Non-pigmented ciliary epithelial cell (primary cell): ENCODE data around the gene AOX1.
"Not testable (repeated sequence)": the region's sequence is repeated elsewhere in the genome, so short reads cannot be mapped to it uniquely, and the experiment has no call there.

ENCODE experiments used
- DNase-seq: peaks from one replicate; pipeline ENCODE4 v3.0.0-alpha.2; 2010; ENCODE audit warnings: low read depth

Gene AOX1

DNA sequence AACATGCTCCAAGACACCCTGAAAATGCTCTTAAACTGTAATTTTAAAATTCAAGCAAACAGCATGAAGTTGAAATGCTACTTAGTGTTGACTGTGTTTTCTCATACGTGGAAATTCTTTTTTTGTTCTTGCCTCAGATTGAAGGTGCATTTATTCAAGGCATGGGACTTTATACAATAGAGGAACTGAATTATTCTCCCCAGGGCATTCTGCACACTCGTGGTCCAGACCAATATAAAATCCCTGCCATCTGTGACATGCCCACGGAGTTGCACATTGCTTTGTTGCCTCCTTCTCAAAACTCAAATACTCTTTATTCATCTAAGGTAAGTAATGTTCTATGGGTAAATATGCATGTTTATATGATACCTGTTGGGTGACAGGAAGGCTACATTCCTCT lies 82.7 kb downstream of the AOX1 start:
- DNase-seq, result no peak

DNA sequence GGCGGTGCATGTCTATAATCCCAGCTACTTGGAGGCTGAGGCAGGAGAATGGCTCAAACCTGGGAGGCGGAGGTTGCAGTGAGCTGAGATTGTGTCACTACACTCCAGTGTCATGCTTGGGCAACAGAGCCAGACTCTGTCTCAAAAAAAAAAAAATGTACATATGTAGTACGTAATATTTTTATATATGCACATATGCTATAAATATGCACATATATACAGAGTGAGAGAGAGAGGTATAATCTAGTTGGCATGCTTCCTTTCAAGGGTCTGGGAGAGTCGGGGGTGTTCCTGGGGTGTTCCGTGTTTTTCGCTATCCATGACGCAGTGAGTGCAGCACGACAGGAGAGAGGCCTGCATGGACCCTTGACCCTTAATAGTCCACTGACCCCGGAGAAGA lies 83.5 kb downstream of the AOX1 start:
- no peak for DNase-seq

DNA sequence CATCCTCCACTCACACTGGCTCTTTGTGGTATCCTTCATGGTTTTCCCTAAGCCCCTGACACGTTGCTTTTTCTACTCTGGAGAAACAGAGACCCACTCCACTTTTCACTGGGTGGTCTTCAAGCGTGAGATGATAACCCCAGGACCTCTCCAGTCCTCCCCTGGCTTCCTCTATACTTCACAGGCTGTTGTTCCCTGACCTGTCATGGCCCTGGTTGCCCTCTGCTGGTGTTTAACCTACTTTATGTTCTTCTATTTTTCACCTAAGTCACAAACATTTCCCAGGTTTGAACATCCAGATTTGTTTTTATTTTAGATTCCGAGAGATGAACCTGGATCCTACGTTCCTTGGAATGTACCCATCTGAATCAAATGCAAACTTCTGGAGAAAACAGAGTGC lies 84.5 kb downstream of the AOX1 start:
- no peak for DNase-seq

DNA sequence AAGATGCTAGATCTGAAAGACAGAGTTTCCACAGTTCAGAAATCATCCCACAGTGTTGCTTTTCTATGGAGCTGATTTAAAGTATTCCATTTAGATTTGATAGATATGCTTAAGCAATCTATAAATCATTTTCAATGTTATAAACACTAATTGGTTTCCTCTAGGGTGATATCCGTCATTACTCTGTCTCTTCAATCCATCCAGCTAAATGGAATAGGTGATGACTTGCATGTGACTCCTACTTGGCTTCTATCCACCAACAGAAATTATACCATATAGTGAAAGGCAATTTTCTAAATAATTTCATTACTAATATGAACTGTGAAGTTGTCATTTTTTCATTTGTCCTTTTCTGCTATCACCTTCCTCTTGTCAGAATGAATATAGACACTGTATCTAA lies 84.9 kb downstream of the AOX1 start:
- DNase-seq, result no peak

DNA sequence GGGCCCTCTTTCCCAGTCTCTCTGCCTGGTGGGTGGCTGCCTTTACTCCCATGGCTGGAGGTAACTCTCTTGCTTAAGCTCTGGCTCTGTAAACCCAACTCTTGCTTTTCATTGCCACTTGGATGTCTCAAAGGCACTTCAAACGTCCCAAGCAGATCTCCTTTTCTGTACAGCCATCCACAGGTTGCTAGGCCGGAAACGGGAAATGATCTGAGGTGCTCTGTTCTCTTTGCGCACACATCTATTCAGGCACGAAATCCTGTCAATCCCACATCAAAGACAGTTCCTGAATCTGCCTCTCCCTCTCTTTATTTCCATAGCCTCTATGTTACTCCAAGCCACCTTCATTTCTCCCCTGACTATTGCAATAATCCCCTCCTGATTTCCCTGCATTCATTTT lies 87.4 kb downstream of the AOX1 start:
- no peak for DNase-seq

DNA sequence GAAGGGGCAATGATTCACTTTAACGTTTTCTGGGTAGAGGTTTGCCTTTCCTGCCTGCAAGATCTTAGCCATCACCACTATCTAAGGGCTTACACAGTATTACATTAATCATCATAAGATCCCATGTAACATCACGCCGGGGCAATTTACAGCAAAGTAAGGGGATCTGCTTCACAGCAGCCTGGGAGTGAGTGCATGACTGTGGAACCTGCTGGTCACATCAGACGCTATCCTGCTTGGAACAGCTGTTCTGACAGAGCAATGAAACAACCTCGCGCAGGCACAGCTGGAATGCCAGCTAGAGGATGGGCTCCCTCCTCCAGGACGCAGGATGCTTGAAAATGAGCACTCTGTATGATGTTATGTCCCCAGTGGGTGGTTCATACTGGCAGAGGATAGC lies 89.0 kb downstream of the AOX1 start:
- no peak for DNase-seq

DNA sequence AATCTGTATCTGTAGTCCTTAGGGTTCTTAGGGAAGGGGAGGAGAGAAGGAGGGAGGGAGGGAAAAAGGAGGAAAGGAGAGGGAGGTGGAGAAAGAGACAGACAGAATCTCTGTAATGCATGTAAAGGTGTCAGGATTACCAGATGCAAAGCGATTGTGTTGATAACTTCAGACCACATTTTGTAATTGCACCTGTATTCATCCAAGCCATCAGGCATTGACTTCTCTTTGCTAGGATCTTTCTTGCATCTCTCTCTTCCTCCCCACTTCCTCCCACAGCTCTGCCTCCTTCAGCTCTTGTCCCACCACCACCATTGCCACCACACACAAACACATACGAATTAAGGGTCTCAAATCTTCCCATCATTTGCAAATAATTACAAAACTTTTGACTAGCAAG lies 91.4 kb downstream of the AOX1 start:
- DNase-seq, result no peak

DNA sequence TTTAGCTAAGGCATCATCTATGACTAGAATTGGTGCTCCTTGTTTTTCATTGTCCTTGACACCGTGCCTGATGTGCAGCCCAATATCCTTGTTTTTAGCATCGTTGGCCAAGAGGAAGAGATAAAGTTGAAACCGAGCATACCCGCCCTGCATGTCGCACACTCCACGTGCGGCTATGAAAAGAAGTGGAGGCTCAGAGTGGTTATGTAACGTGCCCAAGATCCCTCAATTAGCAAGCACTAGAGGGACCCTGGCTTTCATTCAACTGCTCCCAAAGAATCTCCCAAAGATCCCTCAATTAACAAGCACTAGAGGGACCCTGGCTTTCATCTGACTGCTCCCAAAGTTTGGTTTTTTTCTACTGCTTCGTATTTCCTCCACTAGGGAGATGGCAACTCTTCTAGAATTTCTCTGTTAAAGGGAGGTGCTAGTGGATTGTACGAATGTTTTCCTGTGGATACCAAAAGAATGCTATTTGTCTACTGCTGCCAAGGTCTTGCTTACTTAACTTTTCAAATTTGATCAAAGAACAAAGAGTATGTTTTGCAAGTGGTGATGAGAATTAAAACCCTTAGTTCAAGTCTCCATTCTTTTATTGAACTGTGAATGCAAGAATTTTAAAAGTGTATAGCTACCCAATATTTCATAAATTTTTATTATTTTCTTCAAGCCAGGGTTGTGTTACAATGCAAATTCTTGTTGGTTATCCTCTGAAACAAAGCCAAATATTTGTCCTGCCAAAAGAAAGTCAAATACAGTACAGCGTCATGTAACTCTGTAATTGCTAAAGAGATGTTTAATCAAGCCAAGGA lies 92.1 kb downstream of the AOX1 start:
- no peak for DNase-seq

DNA sequence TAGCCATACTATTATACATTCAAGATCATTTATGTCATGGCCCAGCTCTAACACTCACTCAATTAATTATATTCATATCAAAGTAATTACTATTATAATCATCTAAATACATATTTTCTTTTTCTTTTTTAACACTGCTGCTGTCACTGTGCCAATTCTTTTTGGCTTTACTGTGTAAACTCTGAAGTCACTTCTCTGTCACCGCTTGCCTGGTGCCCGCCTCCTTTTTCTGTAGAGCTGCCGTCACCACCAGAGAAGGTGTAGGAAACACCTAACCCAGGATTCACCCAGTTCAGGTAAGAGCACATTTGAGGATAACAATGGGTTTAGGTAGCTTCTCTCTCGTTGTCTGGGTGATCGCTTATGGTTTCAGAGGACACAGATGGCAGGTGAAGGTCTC lies 93.3 kb downstream of the AOX1 start:
- no peak for DNase-seq

DNA sequence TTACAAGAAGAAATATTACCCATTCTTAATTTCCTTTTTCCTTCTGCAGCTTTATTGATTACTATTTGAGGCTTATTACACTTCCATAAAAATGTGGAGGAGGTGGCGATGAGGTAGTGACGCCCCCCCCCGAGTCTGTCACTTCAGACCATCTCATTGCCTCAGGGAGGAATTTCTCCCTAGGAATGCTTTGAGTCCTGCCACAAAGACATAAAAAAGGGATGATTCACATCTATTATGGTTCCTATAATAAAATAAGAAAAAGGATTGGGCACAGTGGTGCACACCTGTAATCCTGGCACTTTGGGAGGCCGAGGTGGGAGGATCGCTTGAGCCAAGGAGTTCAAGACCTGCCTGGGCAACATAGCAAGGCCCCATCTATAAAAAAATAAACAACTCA lies 93.7 kb downstream of the AOX1 start:
- no peak for DNase-seq

DNA sequence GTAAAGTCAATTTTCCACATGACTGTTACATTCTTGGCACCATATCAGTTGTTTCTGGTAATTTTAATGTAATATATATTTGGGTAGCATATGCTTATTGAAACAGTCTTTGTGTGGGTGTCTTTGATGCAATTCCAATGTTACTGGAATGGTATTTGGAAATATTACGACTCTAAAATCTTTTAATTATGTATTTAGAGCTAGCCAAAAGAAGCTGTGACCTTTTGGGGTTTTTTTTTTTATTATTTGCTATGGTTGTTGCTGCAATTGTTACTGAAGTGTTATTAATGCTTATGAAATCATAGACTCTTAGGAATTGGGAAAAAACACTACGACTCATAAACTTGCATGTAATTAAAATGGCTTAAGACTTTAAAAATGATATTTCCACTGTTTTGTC lies 95.9 kb downstream of the AOX1 start:
- no peak for DNase-seq

DNA sequence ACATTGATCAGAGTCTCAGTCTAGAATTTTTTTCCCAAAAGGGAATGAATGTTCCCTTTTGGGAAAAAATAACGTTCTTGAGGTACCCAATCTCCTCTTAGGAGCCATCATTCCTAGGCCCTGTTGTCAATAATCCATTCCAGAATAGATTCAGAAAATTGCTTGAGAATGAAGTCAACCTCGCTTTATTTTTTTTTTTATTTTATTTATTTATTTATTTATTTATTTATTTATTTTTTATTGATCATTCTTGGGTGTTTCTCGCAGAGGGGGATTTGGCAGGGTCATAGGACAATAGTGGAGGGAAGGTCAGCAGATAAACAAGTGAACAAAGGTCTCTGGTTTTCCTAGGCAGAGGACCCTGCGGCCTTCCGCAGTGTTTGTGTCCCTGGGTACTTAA lies 96.6 kb downstream of the AOX1 start:
- not testable (repeated sequence) for DNase-seq

DNA sequence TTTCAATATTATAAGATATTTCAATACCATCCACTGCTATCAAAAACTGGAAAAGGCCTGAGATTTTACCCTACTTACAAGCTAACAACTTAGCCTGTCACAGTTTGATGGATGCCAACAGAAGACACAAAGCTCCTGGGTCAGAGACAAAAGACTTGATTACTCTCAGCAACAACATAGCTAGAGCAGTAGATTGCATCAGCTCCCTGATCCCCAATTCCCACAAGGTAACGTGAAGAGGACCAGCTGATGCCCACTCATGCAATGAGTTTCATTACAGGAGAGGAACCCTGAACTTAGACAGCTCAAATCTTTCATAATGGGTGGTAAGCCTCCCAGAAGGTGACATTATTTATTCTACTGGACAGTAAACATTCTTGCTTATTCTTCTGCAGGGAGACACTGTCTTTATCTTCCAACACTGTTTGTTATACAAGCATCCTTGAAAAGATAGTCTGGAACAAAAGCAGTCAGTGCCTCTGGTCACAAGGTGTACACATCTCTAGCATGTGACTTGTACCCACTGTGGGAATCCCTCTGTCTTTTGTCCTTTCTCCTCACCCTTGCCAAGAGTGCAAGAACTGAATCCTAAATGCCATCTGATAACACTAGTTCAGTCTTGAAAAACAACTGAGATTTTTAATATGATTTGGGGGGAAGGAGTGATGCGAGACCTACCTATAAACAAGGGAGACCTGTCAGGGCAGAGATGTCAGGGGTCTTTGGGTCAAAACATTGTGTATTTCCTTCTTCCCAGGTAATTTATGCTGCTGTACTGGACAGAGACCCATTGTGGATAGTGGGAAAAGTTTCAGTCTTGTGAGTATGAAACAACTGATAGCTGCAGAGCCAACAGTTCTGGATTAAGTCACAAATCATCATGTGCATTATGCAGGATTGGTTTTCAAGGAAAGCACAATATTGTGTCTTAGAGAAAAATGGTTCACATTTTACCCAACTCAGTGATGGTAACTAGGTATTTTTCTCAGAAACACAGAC lies 102.4 kb downstream of the AOX1 start:
- DNase-seq, result no peak

DNA sequence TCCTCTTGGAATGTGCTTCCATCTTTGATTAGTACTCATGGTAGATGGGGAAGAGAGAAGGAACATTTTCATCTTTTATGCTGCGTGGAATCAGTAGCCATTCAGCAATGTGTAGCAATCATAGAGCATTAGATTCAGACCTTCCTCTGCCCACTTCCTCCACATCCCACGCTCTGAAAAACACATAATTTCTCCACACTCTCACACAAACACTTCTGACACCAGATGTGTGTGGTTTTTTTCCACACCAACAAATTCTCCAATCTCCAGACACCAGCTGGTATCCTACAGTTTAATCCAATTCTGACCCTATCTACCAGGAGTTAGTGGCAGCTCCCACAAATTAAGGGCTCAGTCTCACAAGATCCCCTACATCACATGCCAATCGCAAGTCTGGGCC lies 103.3 kb downstream of the AOX1 start:
- DNase-seq, result no peak

DNA sequence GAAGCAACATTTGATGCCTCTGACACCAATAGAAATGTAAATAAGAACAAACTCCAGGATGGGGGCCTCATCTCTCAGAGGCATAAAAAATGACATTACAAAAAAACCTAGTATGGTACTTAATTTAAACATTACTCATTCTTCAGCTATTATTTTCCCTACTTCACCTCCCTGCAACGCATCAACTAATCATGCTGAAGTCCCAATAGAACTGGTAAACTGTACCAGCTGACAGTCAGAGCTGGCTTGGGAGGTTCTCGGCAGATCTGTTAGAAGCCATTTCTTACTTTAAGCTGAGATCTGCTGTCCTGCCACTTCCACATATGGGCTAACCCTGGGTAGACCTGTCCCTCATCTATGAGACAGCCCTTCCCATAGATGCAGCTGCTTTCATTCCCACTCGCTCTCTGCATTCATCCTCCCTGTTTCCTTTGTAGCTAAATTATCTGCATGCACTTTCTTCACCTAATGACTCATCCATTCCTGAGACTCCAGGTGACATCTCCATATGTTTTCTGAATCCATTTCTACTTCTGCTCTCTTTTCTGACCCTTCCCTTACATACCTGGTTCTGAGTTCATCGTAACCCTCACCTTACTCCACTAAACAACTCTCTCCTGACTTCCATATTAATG lies 108.1 kb downstream of the AOX1 start:
- no peak for DNase-seq

DNA sequence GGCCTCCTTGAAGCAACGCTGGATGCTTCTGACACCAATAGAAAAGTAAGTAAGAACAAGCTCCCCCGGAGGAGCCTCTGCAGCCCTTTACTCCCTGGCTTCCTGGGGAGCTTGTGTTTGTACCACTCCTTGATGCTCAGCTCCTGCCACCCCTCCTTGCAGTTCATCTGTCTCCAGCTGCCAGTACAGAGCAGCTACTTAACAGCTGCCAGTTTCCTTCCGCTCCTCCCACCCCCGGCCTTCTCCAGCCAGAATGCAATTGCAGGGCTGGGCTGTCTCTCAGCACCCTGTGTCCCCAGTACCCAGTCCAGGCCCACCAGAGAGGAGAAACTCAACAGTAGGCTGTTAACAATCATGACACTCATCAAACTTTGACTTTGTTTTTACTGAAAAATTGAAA lies 109.4 kb downstream of the AOX1 start:
- no peak for DNase-seq

DNA sequence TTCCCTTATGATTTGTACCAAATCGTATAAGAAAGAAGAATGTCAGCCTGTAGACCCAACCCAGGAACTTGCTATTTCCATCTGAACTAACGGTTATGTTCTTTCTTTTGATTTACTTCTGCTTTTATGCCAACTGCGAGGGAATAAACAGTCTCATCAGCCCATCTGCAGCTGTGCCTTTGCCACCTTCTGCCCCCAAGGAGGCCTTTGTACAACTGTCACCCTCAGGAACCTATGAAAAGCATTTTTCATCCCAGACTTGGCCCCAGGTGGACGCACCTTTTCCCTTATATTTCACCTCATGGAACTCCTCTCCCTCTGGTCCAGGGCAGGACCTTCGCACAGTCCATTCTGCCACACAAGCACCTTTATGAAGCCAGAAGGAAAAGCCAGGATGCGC lies 109.8 kb downstream of the AOX1 start:
- DNase-seq, result no peak

DNA sequence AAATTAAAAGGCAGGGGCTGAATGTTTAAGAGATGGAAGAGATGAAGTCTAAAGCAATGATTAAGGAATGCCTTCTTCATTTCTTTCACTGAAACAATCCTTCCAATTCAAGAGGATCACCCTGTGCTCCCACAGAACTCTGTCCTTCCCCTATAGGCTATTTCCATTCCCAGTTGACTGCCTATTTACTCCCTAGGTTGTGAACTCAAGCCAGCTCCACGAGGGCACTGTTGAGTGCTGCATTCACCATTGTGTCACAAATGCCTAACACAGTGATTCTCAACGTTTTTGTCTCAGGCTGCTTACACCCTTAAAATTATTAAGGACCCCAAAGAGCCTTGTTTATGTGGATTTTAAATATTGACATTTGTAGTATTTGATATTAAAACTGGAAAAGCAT lies 112.4 kb downstream of the AOX1 start:
- DNase-seq, result no peak

DNA sequence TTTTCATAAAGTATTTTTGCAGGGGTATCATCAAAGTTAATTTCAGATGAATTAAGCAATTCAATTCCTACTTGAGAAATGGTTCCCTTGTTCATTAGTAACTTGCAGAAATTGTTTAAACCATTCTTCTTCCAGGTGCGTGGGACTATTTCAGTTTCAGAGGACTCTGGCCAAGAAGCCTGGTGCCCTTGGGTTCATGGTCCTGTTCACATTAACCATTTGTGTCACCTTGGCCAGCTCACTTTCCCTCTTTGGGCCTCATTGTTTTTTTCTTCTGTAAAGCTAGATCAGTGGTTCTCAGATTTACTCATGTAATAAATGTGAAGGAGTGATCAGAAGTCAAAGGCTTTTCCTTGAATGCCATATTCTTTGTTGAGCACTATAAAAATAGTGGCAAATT lies 113.5 kb downstream of the AOX1 start:
- no peak for DNase-seq

DNA sequence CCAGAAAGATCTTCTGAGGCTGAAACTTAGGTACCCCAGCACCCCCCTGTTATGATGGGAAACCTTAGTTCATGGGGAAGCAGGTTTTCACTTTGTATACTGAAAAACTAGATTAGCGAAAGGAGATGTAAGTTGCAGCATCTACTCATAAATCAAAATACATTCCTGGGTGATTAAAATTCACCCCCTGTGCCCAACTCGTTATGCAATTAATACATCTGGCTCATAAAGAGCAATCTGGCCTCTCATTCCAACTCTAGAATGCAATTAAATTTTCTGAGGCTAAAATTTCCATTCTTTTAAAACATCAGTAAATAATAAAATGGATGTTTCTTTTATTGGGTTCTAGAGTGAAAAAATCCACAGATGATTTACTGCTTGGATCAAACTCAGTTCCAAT lies 115.0 kb downstream of the AOX1 start:
- no peak for DNase-seq

DNA sequence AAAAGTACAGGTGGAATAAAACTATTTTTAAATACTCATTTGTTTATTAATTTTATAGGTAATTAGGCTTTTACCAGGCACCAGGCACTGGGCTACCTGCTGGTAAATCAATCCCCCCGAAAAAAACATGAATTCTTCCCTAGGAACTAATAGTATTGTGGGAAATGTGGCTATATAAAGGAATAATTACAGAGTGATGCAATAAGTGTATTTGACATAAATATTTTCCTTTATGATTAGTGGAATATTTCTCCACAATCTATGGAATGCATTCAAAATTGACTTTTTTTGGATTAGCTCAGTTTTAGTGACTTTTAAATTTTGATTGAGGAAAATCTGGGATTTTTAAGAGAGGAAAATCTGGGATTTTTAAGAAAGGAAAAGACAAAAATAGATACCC lies 116.2 kb downstream of the AOX1 start:
- no peak for DNase-seq

DNA sequence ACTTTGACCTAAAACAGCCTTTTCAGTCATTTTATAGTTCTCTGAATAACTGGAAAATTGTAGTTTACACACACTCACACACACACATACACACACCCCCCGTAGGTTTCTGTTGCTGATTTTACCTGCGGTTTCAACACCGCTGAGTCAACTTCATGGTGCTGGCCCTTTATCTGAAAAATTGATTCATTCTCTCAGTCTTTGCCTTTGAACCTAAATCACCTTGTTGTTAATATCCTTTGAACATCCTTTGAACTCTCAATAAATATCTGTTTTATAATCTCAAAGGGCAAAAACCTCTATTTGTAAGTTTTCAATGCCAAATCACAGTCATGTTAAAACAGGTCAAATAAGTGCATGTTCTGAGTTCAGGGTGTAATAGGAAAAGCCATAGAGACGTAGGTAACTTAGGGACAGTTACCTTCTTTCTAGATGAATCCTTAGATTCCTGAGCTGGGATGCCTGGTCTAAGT lies 116.9 kb downstream of the AOX1 start:
- DNase-seq, result no peak
